ENCODE data around the gene AMY1B.
"Not testable (repeated sequence)": the region's sequence is repeated elsewhere in the genome, so short reads cannot be mapped to it uniquely, and the experiment has no call there.

AMY1B gene

DNA sequence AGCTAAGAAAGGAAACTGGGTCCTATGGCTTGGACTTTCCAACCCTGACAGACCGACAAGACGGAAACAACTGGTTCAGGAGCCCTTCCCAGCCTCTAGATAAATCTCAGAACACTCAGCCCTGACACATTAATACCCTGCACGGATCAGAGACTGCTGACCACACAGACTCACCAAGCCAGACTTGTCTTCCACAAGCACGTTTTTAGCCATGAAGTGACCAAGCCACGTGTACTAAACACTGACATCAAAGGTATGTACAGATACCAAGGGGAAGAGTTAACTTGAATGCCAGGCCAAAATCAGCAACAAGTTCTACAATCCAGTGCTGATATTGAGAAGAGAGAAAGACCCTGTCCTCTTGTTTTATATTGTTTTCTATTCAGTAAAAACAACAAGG lies at the start of gene AMY1B:
AMY1B (minus strand) TSS at position 101 of the 400 bp plus-strand sequence. CDS start 571 bp downstream, outside the sequence.
- DNase-seq = not testable (repeated sequence)

DNA sequence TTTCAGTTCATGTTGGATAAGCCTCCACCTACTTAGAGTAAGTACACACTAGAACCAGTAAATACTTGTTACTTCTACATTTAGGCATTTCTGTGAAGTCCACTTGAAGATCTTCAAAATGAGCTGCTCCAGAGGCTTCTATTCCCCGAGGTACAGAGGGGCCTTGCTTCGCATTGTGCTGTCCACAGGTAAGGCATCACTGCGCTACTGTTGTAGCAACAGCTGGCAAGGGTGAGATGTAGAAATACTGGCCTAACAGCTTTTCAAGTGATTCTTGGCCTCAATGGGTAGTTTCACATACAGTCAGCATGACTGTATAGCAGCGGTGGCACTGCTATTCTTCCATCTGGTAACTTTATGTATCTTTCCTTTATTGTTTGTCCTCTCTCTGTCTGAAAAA lies 49.0 kb upstream of the AMY1B start:
- not testable (repeated sequence) for DNase-seq

DNA sequence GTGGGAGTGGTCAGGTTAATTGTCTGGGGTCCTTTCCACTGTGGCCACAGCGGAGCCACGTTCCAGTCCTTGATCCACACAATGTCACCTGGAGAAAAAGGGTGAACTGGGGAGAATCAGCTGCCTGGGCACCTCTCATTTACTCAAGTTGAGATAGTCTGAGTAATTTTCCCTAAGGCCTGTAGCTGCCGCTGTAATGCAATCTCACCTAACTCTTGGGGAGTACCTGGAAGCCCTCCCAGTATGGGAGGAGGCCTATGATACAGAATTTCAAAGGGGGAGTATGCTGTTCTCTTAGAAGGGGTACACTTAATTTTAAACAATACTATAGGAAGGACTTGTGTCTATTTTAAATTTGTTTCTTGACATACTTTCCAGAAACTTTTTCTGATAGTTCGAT lies 48.4 kb upstream of the AMY1B start:
- not testable (repeated sequence) for DNase-seq

DNA sequence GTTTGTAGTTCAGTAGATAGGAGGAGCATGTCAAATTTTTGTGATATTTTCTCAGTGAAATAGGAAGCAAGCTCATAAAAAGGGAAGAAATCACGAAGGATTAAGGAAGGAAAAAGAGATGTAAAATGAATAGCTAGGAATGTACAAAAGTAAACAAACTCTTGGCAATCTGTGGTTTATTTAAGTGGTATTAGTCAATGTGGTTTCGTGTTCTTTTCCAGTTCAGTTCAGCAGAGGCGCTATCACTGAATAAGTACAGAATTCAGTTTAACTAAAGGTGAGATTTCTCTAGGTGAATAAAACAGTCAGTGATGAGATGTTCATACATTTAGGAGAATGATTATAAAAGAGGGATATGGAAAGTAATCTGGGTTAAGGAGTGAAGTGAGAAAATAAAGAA lies 42.0 kb upstream of the AMY1B start:
- not testable (repeated sequence) for DNase-seq

DNA sequence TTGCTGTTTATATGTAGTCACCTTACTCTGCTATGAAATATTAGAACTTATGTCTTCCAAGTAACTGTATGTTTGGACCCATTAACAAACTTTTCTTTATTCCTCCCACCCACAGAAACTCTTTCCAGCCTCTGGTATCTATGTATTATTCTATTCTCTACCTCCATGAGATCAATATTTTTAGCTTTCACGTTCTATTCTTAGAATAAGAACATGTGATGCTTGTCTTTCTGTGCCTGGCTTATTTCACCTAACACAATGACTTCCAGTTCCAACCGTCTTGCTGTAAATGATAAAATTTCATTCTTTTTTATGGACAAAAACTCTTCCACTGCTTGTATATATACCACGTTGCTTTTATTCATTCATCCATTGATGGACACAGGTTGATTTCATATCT lies 39.3 kb upstream of the AMY1B start:
- not testable (repeated sequence) for DNase-seq

DNA sequence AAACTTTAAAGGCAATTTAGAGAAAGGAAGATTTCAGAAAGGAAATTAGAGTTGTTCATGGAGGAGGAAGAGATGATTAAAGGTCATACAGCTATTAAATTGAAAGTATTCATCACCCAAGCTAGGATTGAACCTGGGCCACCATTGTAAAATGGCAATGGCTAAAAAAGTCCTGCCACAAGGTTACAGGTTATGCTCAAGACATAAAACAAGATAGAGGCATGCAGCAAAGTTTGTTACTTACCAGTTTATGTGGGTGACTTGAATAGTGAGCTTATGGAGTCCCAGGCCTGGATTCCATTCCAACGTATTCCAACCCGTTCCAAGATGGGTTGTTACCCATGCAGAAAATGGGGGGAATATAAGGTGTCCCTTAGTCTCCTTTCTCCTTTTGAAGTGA lies 25.5 kb upstream of the AMY1B start:
- not testable (repeated sequence) for DNase-seq

DNA sequence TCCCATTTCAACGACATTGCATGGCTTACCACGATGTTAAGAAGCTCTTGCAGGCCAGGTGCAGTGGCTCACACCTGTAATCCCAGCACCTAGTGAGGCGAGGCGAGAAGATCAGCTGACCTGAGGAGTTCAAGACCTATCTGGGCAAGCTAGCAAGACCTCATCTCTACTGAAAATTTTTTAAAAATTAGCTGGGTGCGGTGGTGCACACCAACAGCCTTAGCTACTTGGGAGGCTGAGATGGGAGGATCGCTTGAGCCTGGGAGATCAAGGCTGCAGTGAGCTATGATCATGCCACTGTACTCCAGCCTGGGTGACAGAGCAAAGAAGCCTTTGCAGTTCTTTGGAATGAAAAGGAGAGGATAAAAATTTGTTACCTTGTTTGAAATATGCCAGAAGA lies 21.4 kb upstream of the AMY1B start:
- DNase-seq = not testable (repeated sequence)

DNA sequence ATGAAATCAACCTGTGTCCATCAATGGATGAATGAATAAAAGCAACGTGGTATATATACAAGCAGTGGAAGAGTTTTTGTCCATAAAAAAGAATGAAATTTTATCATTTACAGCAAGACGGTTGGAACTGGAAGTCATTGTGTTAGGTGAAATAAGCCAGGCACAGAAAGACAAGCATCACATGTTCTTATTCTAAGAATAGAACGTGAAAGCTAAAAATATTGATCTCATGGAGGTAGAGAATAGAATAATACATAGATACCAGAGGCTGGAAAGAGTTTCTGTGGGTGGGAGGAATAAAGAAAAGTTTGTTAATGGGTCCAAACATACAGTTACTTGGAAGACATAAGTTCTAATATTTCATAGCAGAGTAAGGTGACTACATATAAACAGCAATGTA lies 14.4 kb upstream of the AMY1B start:
- not testable (repeated sequence) for DNase-seq

DNA sequence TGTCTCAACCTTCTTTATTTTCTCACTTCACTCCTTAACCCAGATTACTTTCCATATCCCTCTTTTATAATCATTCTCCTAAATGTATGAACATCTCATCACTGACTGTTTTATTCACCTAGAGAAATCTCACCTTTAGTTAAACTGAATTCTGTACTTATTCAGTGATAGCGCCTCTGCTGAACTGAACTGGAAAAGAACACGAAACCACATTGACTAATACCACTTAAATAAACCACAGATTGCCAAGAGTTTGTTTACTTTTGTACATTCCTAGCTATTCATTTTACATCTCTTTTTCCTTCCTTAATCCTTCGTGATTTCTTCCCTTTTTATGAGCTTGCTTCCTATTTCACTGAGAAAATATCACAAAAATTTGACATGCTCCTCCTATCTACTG lies 11.7 kb upstream of the AMY1B start:
- not testable (repeated sequence) for DNase-seq

DNA sequence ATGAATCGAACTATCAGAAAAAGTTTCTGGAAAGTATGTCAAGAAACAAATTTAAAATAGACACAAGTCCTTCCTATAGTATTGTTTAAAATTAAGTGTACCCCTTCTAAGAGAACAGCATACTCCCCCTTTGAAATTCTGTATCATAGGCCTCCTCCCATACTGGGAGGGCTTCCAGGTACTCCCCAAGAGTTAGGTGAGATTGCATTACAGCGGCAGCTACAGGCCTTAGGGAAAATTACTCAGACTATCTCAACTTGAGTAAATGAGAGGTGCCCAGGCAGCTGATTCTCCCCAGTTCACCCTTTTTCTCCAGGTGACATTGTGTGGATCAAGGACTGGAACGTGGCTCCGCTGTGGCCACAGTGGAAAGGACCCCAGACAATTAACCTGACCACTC lies 5.2 kb upstream of the AMY1B start:
- not testable (repeated sequence) for DNase-seq

DNA sequence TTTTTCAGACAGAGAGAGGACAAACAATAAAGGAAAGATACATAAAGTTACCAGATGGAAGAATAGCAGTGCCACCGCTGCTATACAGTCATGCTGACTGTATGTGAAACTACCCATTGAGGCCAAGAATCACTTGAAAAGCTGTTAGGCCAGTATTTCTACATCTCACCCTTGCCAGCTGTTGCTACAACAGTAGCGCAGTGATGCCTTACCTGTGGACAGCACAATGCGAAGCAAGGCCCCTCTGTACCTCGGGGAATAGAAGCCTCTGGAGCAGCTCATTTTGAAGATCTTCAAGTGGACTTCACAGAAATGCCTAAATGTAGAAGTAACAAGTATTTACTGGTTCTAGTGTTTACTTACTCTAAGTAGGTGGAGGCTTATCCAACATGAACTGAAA lies 4.7 kb upstream of the AMY1B start:
- DNase-seq = not testable (repeated sequence)

DNA sequence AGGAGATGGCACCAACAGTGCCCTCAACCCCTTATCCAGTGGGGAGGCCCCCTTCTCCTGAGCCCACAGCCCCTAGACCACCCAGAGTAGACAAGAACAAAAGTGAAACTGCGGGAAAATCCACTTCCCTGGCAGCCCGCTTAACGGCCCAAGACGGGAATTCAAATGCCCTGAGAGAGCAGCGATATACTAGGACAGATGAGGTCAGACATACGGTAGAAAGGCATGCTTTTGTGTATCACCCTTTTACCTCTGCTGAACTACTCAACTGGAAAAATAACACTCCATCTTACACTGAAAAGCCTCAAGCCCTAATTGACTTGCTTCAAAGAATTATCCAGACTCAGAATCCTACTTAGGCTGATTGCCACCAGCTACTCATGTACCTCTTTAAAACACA lies 1.4 kb upstream of the AMY1B start:
- DNase-seq = not testable (repeated sequence)

DNA sequence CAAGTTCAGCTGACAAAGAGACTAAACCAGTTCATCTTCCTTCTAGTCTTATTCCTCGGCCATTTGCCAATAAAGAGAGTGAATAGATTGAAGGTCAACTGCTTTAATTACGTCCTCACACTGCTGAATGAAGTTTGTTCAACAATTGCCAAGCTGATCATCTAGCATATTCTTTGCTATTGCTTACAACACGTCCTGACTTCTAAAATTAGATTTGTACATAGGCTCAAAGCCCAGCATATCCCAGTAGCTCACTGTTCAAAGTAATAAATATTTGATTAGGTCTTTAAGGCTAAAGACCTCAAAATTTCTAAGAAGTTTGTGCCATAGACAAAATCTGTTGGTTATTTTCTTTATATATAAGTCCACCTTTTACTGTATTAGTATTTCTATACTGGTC lies 19.7 kb downstream of the AMY1B start:
- DNase-seq = not testable (repeated sequence)

DNA sequence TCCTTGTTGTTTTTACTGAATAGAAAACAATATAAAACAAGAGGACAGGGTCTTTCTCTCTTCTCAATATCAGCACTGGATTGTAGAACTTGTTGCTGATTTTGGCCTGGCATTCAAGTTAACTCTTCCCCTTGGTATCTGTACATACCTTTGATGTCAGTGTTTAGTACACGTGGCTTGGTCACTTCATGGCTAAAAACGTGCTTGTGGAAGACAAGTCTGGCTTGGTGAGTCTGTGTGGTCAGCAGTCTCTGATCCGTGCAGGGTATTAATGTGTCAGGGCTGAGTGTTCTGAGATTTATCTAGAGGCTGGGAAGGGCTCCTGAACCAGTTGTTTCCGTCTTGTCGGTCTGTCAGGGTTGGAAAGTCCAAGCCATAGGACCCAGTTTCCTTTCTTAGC lies 40.5 kb downstream of the AMY1B start, which contains the start of gene AMY1A:
AMY1A (plus strand) TSS at position 301 of the 400 bp plus-strand sequence. CDS start 571 bp downstream, outside the sequence.
- DNase-seq = not testable (repeated sequence)

DNA sequence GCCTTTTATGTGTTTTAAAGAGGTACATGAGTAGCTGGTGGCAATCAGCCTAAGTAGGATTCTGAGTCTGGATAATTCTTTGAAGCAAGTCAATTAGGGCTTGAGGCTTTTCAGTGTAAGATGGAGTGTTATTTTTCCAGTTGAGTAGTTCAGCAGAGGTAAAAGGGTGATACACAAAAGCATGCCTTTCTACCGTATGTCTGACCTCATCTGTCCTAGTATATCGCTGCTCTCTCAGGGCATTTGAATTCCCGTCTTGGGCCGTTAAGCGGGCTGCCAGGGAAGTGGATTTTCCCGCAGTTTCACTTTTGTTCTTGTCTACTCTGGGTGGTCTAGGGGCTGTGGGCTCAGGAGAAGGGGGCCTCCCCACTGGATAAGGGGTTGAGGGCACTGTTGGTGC lies 41.9 kb downstream of the AMY1B start:
- DNase-seq = not testable (repeated sequence)

DNA sequence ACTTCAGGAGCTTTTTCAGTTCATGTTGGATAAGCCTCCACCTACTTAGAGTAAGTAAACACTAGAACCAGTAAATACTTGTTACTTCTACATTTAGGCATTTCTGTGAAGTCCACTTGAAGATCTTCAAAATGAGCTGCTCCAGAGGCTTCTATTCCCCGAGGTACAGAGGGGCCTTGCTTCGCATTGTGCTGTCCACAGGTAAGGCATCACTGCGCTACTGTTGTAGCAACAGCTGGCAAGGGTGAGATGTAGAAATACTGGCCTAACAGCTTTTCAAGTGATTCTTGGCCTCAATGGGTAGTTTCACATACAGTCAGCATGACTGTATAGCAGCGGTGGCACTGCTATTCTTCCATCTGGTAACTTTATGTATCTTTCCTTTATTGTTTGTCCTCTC lies 45.1 kb downstream of the AMY1B start:
- DNase-seq = not testable (repeated sequence)

DNA sequence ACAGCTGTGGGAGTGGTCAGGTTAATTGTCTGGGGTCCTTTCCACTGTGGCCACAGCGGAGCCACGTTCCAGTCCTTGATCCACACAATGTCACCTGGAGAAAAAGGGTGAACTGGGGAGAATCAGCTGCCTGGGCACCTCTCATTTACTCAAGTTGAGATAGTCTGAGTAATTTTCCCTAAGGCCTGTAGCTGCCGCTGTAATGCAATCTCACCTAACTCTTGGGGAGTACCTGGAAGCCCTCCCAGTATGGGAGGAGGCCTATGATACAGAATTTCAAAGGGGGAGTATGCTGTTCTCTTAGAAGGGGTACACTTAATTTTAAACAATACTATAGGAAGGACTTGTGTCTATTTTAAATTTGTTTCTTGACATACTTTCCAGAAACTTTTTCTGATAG lies 45.7 kb downstream of the AMY1B start:
- DNase-seq = not testable (repeated sequence)

DNA sequence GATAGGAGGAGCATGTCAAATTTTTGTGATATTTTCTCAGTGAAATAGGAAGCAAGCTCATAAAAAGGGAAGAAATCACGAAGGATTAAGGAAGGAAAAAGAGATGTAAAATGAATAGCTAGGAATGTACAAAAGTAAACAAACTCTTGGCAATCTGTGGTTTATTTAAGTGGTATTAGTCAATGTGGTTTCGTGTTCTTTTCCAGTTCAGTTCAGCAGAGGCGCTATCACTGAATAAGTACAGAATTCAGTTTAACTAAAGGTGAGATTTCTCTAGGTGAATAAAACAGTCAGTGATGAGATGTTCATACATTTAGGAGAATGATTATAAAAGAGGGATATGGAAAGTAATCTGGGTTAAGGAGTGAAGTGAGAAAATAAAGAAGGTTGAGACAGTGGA lies 52.1 kb downstream of the AMY1B start:
- not testable (repeated sequence) for DNase-seq

DNA sequence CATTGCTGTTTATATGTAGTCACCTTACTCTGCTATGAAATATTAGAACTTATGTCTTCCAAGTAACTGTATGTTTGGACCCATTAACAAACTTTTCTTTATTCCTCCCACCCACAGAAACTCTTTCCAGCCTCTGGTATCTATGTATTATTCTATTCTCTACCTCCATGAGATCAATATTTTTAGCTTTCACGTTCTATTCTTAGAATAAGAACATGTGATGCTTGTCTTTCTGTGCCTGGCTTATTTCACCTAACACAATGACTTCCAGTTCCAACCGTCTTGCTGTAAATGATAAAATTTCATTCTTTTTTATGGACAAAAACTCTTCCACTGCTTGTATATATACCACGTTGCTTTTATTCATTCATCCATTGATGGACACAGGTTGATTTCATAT lies 54.8 kb downstream of the AMY1B start:
- DNase-seq = not testable (repeated sequence)

Measured in COR-L47 (cell line).